ENCODE results near the gene NUTM2A.
"Not testable (repeated sequence)": the region's sequence is repeated elsewhere in the genome, so short reads cannot be mapped to it uniquely, and the experiment has no call there.

Gene NUTM2A, protein sequence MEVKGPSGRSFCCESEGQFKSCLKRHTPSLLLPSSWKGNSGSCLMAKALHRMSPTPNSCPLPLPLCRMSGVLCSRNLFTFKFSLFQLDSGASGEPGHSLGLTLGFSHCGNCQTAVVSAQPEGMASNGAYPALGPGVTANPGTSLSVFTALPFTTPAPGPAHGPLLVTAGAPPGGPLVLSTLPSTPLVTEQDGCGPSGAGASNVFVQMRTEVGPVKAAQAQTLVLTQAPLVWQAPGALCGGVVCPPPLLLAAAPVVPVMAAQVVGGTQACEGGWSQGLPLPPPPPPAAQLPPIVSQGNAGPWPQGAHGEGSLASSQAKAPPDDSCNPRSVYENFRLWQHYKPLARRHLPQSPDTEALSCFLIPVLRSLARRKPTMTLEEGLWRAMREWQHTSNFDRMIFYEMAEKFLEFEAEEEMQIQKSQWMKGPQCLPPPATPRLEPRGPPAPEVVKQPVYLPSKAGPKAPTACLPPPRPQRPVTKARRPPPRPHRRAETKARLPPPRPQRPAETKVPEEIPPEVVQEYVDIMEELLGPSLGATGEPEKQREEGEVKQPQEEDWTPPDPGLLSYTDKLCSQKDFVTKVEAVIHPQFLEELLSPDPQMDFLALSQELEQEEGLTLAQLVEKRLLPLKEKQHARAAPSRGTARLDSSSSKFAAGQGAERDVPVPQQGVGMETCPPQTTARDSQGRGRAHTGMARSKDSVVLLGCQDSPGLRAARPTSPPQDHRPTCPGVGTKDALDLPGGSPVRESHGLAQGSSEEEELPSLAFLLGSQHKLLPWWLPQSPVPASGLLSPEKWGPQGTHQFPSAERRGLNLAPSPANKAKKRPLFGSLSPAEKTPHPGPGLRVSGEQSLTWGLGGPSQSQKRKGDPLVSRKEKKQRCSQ

DNA sequence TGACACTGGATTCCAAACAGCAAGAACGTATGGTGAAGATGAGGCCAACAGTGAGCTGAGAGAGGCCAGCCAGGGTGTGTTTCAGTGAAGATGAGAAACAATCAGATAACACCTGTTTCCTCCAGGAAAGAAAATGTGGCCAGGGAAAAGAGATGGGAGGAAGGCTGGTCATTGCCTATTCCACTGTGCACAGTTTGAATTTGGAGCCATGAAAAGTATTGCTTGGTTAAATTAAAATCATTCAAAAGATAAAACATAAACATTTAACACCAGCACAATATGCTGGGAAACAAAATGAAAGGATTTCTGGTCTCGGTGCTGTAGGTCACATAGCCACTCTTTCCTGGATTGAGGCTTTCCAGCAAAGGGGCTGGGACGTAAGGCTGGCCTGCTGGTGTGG is at the start of gene NUTM2A:
Gene NUTM2A, plus strand, starts transcription at position 301 of the 400 bp plus-strand sequence. CDS start 383 bp downstream, outside the sequence.
- DNase-seq: not testable (repeated sequence)

DNA sequence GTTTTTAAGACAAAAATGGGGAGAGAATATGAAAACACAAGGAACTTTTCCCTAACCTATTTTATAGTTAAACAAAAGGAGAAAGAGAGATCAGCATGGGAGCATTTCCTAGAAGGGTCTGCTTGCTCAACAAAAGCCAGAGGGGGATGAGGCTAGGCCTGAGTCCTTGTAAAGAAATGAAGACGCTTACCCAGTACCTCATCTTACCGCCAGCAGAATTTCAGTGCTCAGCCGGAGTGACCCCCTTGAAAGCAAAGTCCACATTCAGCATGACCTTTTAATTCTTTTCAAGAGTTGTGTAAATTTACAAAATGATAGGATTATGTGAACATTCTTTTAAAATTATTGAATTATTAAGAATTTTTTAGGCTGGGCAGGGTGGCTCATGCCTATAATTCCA is 47.7 kb upstream of the NUTM2A start:
- DNase-seq: not testable (repeated sequence)

DNA sequence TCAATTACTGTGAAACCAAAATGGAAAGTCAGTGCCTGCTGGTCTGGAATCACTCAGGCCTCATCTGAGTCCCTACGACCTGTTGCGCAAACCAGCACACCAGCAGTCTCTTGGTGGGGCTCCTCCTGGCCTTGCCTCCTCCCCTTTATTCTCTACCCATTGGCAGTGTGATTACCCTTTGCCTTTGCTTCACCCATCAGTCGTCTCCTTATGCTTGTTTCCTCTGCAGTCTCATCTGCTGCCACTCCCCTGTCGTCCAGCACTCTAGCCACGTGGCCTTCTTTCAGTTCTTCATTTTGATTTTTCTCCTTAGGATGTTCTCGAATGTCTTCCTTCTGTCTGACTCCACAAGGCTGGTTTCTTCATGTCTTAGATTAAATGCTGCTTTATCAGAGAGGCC is 40.8 kb upstream of the NUTM2A start:
- DNase-seq: not testable (repeated sequence)

DNA sequence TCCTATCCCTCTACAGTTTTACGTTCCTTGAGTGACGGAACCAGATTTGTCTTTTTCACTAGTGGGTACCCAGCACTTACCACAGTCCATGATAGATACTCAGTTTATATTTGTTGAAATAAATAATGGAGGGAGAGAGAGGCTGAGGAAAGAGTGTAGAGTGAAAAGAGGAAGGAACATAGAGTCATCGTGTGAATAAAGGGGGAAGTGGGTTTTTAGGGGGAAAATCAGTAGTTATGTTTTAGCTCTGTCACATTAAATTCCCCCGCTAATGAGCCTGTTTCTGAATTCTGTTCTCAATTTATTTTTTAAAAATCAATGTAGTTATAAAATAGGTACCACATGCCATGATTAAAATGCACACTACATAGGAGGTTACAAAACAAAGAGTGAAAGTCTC is 39.2 kb upstream of the NUTM2A start:
- not testable (repeated sequence) for DNase-seq

DNA sequence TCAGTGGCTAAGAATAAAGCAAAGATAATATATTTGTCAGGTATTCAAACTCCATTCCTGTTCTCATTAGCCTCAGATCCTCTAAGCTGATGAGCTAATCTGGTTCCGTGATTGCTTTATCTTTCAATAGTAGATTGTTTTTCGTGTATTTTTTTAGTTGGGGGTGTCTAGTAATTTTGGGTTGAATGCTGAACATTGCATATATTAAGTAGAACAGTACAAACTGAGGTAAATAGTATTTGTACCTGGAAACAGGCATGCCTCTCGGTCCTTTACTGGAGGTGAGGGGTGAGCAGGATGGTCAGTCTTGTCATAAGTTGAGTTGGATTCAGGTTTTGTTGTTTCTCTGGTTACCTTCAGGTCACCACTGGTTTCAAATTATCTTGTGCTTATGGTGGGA is 37.7 kb upstream of the NUTM2A start:
- not testable (repeated sequence) for DNase-seq

DNA sequence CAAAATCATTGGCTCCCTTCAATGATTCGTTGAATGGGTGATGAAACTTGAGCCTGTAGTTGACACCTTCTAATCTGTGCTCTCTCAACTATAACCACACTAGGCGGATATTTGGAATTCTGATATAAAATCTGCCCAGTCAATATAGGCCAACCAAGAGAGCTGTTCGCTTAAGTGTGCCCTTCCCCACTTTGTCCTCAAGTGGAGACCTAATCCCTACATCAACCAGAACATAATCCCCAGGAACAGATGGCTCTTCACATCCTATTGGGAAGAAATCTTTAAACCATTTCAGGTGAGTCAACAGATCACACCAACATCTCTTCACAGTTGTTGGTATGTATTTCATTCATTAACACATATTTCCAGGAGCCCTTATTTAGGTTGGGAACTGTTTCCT is 33.4 kb upstream of the NUTM2A start:
- not testable (repeated sequence) for DNase-seq

DNA sequence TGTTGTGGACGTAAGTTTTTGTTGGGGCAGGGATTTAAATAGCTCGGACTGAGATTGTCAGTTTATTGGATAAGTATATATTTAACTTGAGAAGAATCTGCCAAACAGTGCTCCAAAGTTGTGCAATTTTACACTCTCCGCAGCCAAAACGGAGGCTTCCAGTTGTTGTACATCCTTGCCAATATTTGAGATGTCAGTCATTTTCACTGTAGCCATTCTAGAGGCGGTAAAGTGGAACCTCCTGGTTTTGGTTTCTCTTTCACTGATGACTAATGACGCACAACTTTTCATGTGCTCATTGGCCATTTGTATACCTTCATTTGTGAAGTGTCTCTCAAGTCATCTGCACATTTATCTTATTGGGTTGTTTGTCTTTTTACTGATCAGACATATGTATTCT is 24.3 kb upstream of the NUTM2A start:
- not testable (repeated sequence) for DNase-seq

DNA sequence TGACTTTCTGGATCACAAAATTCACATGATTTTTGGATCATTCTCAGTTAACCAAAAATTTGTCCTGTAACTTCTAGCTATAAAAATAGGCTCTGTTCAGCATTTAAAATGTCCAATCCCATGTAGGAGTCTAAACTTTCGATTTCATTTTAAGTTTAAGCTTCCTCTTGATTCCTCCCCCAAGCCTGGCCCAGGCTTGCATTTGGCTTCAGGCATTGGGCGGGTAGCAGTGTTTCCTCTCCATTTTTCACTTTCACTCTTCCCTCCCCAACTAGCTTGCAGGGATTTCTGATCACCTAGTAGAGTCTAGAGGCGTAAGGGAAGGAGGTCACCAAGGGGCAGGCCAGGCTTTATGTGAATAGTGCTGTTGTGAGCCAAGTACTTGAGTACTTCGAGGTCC is 20.4 kb upstream of the NUTM2A start:
- DNase-seq: not testable (repeated sequence)

DNA sequence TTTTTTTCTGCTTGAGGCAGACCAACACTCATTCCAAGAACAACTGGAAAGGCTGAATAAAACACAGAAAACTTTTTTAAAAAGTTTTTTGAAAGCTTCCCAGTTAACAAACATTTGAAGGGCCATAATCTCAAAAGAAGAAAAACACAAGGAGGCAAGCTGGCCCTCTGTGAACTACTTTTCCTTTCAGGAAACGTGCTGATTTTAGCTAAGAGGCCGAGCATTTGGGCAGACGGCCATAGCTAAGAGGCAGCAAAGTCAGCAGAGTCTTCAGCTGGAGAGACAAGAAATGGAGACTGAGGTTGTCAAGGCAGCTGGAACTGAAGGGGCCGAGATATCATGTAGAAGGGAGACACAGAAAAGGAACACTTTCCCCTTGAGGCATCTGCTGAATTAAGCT is 18.3 kb upstream of the NUTM2A start:
- not testable (repeated sequence) for DNase-seq

DNA sequence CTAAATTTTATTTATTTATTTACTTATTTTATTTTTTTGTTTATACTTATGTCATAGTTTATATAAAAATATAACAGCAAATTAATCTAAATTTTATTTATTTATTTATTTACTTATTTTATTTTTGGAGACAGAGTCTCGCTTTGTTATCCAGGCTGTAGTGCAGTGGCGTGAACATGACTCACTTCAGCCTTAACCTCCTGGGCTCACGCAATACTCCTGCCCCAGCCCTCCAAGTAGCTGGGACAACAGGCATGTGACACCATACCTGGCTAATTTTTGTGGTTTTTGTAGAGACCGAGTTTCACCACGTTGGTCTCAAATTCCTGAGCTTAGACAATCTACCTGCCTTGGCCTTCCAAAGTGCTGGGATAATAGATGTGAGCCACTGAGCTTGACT is 14.9 kb upstream of the NUTM2A start:
- DNase-seq: not testable (repeated sequence)

DNA sequence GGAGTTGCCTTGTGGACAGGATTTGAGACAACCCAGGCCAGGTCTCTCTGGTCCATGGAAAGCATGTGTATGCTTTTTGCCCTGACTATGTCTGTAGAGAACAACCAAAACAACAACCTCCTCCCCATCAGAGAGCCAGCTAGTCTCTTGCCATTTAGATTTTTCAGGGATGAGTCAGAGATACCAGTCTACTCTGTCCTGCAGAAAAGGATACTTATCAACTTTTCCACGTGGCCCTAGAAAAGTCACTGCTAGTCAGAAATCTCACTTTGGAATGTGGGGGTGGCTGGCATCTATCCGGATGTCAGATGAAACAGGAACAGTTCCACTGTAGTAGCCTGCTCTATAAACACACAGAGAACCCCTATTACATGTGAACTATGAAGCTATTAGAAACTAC is 13.4 kb upstream of the NUTM2A start:
- DNase-seq: not testable (repeated sequence)

DNA sequence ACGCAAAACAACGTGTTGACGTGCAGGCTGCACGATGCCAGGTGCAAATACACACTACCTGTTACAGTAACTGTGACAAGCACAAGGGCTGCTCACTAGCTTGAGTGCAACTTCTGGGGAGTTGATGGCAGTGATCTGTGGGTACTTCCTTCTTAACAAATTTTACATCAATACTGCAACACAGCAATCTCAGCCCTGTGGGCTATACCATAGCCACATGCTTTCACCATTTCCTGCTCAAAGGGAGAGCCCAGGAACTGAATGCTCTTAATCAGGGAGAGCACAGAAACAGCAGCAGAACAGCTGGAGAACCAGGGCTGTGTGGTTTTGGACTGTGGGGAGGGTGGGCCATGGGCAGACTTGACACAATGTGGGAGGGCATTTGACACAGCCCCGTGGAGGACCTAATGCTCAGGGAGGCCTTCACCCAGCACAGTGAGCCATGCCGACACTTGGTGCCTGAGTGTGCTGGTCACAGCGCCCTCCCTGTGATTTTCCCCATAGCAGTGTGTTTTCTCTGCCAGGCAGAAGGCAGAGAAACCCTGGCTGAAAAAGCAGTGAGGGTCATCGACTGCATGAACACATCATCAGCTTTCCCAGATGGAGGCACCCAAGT is 12.0 kb upstream of the NUTM2A start:
- not testable (repeated sequence) for DNase-seq

DNA sequence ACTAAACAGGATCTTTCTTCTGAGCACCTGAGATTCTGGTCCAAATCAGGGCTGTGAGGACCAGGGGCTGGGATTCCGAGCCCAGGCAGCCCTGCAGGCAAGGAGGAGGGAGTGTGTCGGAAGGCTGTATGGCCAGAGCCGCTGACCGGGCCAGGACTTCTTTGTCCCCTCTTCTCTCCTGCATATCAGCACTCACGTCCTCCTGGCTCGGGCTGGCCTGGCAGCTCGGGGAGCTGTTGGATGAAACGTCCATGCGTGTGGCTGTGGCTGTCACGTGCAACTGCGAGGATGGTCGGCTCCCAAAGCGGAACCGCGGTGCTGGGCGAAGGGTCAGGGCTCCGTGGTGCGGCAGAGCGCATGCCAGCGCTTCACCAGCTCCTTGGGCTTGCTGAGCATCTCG is 11.4 kb upstream of the NUTM2A start:
- not testable (repeated sequence) for DNase-seq

DNA sequence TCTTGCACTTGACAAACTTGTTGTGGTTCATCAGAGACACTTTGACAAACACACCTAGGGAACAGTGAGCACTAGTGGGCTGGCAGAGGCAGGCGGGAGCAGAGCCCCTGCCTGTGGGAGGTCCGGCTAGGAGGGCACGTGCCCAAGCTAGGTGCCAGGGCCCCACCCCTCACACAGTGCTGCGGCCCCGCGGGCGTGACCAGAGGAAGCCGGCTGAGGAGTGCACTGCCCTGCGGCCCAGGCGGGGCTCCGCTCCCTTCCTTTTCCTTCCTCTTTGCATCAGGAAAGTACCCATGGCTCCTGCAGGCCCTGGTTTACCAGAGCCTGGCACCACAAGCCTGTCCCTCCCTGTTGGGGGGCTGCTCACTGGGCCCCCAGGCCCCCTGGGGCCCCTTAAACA is 9.1 kb upstream of the NUTM2A start:
- not testable (repeated sequence) for DNase-seq

DNA sequence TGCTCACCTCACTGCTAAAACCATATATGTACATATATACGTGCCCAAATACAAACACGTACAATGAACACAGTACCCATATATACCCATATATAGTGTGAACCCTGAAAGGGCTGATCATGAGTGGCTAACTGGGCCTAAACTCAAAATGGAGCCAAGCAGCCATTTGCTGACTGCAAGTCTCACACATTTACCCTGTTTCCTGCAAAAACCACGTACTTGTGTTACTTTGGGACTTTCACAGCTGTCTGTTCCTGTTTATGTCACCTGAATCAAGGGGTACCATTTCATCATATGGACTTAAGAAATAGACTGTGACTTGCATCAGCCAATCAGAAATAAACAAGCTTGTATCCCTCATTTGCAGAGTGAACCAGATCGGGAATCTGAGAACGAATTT is 5.9 kb upstream of the NUTM2A start:
- not testable (repeated sequence) for DNase-seq

DNA sequence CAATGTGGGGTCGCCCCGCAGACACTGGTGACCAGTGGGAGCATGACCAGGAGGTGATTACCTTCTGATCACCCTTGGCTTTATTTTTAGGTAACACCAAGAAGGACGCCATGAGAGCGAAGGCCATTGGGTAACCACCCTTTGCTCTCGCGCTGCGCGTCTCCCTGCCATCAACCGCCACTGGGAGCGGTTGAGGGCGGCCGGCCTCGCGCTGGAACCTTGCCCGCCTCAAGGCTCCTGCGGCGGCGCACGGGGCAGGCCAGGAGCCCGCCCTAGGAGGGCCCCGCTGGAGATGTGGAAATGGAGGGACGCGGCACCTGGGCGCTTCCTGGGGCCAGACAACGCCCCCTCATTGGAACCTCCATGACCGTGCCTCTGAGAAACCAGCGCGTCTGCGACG is 2.5 kb upstream of the NUTM2A start:
- DNase-seq: not testable (repeated sequence)

DNA sequence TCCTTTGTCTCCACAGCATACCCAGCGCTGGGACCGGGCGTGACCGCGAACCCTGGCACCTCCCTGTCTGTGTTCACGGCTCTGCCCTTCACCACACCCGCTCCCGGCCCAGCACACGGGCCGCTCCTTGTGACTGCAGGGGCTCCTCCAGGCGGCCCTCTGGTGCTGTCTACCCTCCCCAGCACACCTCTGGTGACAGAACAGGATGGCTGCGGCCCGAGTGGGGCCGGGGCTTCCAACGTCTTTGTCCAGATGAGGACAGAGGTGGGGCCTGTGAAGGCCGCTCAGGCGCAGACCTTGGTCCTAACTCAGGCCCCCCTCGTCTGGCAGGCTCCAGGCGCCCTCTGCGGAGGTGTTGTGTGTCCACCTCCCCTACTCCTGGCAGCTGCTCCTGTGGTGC is 3.0 kb downstream of the NUTM2A start:
- not testable (repeated sequence) for DNase-seq

DNA sequence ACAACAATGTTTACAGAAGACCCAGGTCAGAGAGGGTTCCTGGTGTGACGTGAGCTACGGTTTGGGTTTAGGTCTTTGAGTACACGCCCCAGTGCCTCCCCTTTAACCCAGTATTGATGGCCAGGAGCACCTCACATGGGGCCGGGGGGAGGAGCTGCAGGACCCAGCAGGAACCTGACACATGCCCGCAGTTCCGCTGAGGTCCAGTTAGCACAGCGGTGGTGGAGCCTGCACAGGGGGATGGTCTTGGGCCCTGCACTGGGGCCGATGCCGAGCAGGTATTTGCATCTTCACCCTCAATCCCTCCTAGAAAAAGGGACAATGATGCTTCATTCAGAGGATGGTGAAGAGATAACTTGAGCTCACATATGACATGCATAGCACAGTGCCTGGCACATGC is 4.0 kb downstream of the NUTM2A start:
- DNase-seq: not testable (repeated sequence)

DNA sequence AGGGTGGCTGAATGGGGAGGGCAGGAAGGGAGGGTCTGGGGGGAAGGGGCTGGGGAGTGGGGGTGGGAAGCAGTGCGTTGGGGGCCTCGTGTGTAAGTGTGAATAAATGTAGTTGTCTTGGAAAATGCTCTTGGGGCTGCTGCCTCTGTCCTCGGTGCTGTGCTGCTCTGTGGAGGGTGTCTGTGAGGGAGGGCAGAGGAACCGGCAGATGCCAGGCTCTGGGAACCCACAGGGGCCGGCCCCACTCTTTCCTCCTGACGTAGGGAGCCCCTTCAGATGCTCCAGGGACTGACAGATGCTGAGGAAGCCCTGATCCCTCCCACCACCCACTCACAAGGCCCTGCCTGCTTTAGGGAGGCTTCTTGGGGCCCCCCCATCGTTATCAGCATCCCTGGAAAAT is 9.6 kb downstream of the NUTM2A start:
- not testable (repeated sequence) for DNase-seq

DNA sequence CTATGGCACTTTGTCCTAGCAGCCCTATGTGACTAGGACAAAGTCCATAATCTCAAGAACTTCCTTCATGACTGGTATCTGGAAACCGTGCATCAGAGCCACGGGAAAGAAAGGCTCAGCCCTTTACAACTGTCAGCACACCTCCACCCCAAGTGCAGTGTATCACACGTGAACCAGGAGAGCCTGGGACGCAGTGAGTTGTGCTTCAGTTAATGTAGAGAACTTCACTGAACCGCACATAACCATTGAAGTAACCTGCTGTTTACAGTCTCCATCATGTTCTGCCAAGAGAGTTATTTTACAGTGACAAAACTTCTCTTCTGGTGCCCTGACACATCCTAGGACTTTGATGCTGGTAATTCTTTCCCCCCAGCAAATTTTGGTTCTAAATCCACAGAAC is 12.0 kb downstream of the NUTM2A start:
- not testable (repeated sequence) for DNase-seq

DNA sequence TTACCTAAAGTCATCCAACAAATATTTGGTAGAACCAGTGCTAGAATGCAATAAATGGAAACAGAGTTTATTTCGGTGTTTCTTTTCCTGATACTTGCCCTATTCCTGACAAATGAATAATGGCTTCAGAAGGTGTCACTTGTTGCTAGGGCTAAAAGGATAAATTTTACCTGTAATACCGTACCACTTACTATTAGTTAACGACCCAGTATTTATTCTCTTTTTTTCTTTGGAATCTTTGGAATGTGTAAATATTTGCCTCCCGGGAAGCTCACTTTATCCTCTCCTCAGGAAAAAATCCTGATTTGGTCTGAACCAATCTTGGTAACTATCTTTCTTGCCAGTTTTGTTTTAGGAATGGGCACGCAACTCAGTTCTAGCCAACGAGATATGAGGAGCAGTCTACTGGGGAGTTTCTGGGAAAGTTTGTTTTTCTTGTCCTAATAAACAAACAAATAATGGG is 14.1 kb downstream of the NUTM2A start:
- not testable (repeated sequence) for DNase-seq

DNA sequence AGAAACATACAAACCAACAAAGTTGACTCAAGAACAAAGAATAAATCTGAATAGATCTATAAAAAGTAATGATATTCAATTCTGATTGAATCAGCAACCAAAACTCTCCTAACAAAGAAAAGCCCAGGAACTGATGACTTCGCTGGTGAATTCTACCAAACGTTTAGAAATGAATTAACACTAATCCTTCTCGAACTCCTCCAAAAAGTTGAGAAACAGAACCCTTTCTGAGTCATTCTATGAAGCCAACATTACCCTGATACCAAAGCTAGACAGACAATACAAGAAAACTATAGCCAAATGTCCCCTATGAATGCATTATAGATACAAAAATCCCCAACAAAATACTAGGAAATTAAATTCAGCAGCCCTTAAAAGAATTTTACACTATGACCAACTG is 16.9 kb downstream of the NUTM2A start:
- not testable (repeated sequence) for DNase-seq

DNA sequence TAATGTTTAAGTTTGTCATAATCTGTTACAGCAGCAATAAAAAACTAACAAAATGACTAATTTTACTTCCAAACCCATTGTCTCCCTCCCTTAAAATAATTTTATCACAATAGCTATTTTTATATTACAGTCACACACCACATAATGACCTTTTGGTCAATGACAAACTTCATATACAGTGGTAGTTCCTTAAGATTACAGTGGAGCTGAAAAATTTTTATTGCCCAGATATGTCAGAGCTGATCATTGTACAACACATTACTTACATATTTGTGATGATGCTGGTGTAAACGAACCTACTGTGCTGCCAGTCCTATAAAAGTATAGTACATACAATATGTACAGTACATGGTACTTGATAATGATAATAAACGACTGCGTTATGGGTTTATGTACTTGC is 22.1 kb downstream of the NUTM2A start:
- not testable (repeated sequence) for DNase-seq
